ENCODE data around the gene PLEKHM2.

GRCh38 chr1:15765495-15766194 lies 81.5 kb downstream of the PLEKHM2 start:
- no peak for TF ChIP-seq CTCF (IDR thresholded peaks at IDR 0.05)
- no peak for TF ChIP-seq POLR2AphosphoS5 (IDR thresholded peaks at IDR 0.05)
- no peak for TF ChIP-seq POLR2A (IDR thresholded peaks at IDR 0.05)

Measured in suprapubic skin (tissue), 4 donors.